MM.1S (cell line): ENCODE measurements around the gene TMPRSS3.

Source experiments
- CTCF ChIP-seq: fragments of 300-600 bp; sonication (generic); IDR thresholded peaks from 2 replicates; pipeline ENCODE4 v1.5.1; 2016; ENCODE audit warnings: antibody characterized with exemption, low read length, mixed read lengths
- EZH2 ChIP-seq: fragments of 300-600 bp; sonication (generic); optimal IDR thresholded peaks from 2 replicates; pipeline ENCODE3; 2017; ENCODE audit warnings: low read depth, mild to moderate bottlenecking, antibody characterized with exemption, low read length, mixed read lengths
- EZH2phosphoT487 ChIP-seq: fragments of 300-600 bp; sonication (generic); IDR thresholded peaks from 2 replicates; pipeline ENCODE4 v1.6.1; 2018; ENCODE audit warnings: antibody characterized with exemption, low read length

GRCh38 chr21:42403611-42404231 is 7.9 kb upstream of the TMPRSS3 start, which contains the start of gene UBASH3A:
- TF ChIP-seq CTCF (no peak), EZH2phosphoT487 (no peak), EZH2 (no peak)
